T-cell (primary cell): ENCODE results near the gene SORD. TPM values are rescaled to one million over a fixed set of nuclear protein-coding genes. Genes with fewer than 3 reads are reported as not detected.
"Not testable (repeated sequence)": the region's sequence is repeated elsewhere in the genome, so short reads cannot be mapped to it uniquely, and the experiment has no call there.

Experiments used
- ATAC-seq, 4 experiments: fragments of 200-7000 bp in 3 of 4; fragments of 150-1000 bp in 1 of 4; cut with Tn5 transposase; replicated peaks in 1 of 4; 1 replicate in 3 of 4; 2 replicates in 1 of 4; pipeline ENCODE4 v1.10.0; 2021; ENCODE audit warnings: moderate library complexity in 3 of 4, mild to moderate bottlenecking in 2 of 4, moderate number of reproducible peaks in 1 of 4
- CTCF ChIA-PET, 2 donors: fragments of 300-600 bp; sonication (Branson Sonifier 250); formaldehyde crosslinking; loops; one replicate each; lab custom pipeline; 2022; ENCODE audit warnings: antibody characterized with exemption in 2 of 2; lab: Charles Lee
- POLR2A ChIA-PET, 2 donors: fragments of 300-600 bp; sonication (Branson Sonifier 250); formaldehyde crosslinking; loops; one replicate each; lab custom pipeline; 2022; ENCODE audit warnings: antibody characterized with exemption in 2 of 2; lab: Charles Lee
- DNase-seq, 35 experiments: peaks; one replicate each; pipeline versions ENCODE4 v3.0.0 to v3.0.0-alpha.2; 2013 to 2023
- H3K27ac ChIP-seq: one replicate; pipeline ENCODE4 v1.5.1; 2013; ENCODE audit warnings: low read length
- H3K27me3 ChIP-seq, 2 experiments: replicated peaks in 1 of 2; 1 replicate in 1 of 2; 2 replicates in 1 of 2; pipeline versions ENCODE4 v1.6.1 to v1.7.0; 2013; ENCODE audit warnings: low read length in 1 of 2, mixed read lengths in 1 of 2; ENCODE audit not compliant: control insufficient read depth in 2 of 2, insufficient read depth in 2 of 2; ENCODE audit errors: extremely low read depth in 1 of 2
- H3K36me3 ChIP-seq, 2 donors: 1 replicate in 1 of 2; 2 replicates in 1 of 2; pipeline versions ENCODE4 v1.6.1 to v1.7.0; 2013; ENCODE audit warnings: low read length in 1 of 2; ENCODE audit not compliant: control insufficient read depth in 2 of 2, insufficient read depth in 1 of 2; ENCODE audit errors: extremely low read depth in 1 of 2
- H3K4me1 ChIP-seq, 2 experiments: 1 replicate in 1 of 2; 2 replicates in 1 of 2; pipeline versions ENCODE4 v1.6.1 to v1.7.0; 2013; ENCODE audit warnings: low read length in 2 of 2, mixed read lengths in 1 of 2; ENCODE audit not compliant: insufficient read depth in 2 of 2, control insufficient read depth in 1 of 2; ENCODE audit errors: extremely low read depth in 1 of 2
- H3K4me3 ChIP-seq, 2 donors: 1 replicate in 1 of 2; 2 replicates in 1 of 2; pipeline versions ENCODE4 v1.5.1 to v1.7.0; 2013; ENCODE audit warnings: mild to moderate bottlenecking in 2 of 2, low read length in 1 of 2, moderate library complexity in 1 of 2; ENCODE audit not compliant: control insufficient read depth in 1 of 2; ENCODE audit errors: extremely low read depth in 1 of 2
- H3K9me3 ChIP-seq: 2 replicates; pipeline ENCODE4 v1.7.0; 2013
- H3K27ac Mint-ChIP-seq, 2 donors: one replicate each; pipeline ENCODE4 v1.8.0; 2020 to 2021; ENCODE audit warnings: mild to moderate bottlenecking in 2 of 2, mixed read lengths in 2 of 2
- H3K27me3 Mint-ChIP-seq, 2 donors: one replicate each; pipeline ENCODE4 v1.8.0; 2021 to 2022; ENCODE audit warnings: mixed read lengths in 2 of 2
- H3K36me3 Mint-ChIP-seq: one replicate; pipeline ENCODE4 v1.8.0; 2021; ENCODE audit warnings: mixed read lengths
- H3K4me1 Mint-ChIP-seq, 3 donors: one replicate each; pipeline ENCODE4 v1.8.0; 2020 to 2022; ENCODE audit warnings: mixed read lengths in 3 of 3, mild to moderate bottlenecking in 1 of 3
- H3K4me3 Mint-ChIP-seq, 3 donors: one replicate each; pipeline ENCODE4 v1.8.0; 2020 to 2022; ENCODE audit warnings: mild to moderate bottlenecking in 3 of 3, mixed read lengths in 3 of 3, moderate library complexity in 3 of 3
- H3K9me3 Mint-ChIP-seq, 3 donors: one replicate each; pipeline ENCODE4 v1.8.0; 2020 to 2022; ENCODE audit warnings: mixed read lengths in 3 of 3
- WGBS: methylation state at CpG from one replicate; pipeline ENCODE4 v1.1.5; 2013; ENCODE audit warnings: missing lambda C conversion rate; ENCODE audit not compliant: insufficient coverage; 5-methylcytosine and 5-hydroxymethylcytosine counted together
- total RNA-seq, 35 experiments: library from RNA in 6 of 35; stranded (reverse) in 6 of 35; fragments of 120-200 nt in 1 of 35; gene quantifications; one replicate each; pipeline versions ENCODE4 v1.2.1 to v1.2.4 and lab custom pipeline; 2013 to 2026

SORD gene
- total RNA-seq, 5 donors from 2014 or later (not counting 1 experiment from before 2014, with no cell fraction given) = 2.6 to 6.0 (median 5.1) TPM

- CTCF ChIA-PET, H3K9me3 Mint-ChIP-seq, H3K4me3 Mint-ChIP-seq, H3K36me3 ChIP-seq, H3K9me3 ChIP-seq, H3K27ac ChIP-seq, H3K4me1 Mint-ChIP-seq, H3K27ac Mint-ChIP-seq, H3K4me3 ChIP-seq, DNase-seq, ATAC-seq, H3K36me3 Mint-ChIP-seq, POLR2A ChIA-PET, H3K4me1 ChIP-seq: not testable (repeated sequence)
- H3K27me3 Mint-ChIP-seq = peaks cover 13 to 46% of the 10 kb centered on the region in 2 donors
- WGBS = 67% methylated on average over 1 of the region's 9 CpGs
- H3K27me3 ChIP-seq = peaks cover 3 to 42% of the 10 kb centered on the region in 2 experiments
Measured at GRCh38 chr15:45104170-45104569, 81.2 kb downstream of the SORD start.

GRCh38 chr15:45105586-45105985 is 82.6 kb downstream of the SORD start:
- no peaks in the 10 kb centered on the region for H3K9me3 Mint-ChIP-seq
- no peak overlapping the region for H3K27ac ChIP-seq
- H3K4me3 Mint-ChIP-seq = no peak overlapping the region
- H3K27me3 ChIP-seq = peaks cover 7 to 56% of the 10 kb centered on the region in 2 experiments
- no peak for ATAC-seq
- H3K27ac Mint-ChIP-seq = no peak overlapping the region
- H3K9me3 ChIP-seq = no peaks in the 10 kb centered on the region
- 100% methylated on average over 2 of the region's 11 CpGs for WGBS
- no peaks in the 10 kb centered on the region for H3K36me3 ChIP-seq
- CTCF ChIA-PET = no interaction called here
- DNase-seq = no peak
- POLR2A ChIA-PET = no interaction called here
- no peaks in the 10 kb centered on the region for H3K36me3 Mint-ChIP-seq
- peaks cover 1 to 4% (median 4%) of the 10 kb centered on the region in 3 donors for H3K4me1 Mint-ChIP-seq
- no peak overlapping the region for H3K4me3 ChIP-seq
- H3K4me1 ChIP-seq = no peaks in the 10 kb centered on the region
- peaks cover 27 to 60% of the 10 kb centered on the region in 2 donors for H3K27me3 Mint-ChIP-seq

GRCh38 chr15:45106002-45106790 is 83.2 kb downstream of the SORD start:
- H3K27ac ChIP-seq = no peak overlapping the region
- H3K9me3 Mint-ChIP-seq = no peaks in the 10 kb centered on the region
- H3K4me3 ChIP-seq = no peak overlapping the region
- H3K27me3 Mint-ChIP-seq = peaks cover 28 to 62% of the 10 kb centered on the region in 2 donors
- H3K27ac Mint-ChIP-seq = no peak overlapping the region
- H3K4me1 ChIP-seq = no peaks in the 10 kb centered on the region
- no peaks in the 10 kb centered on the region for H3K9me3 ChIP-seq
- H3K36me3 ChIP-seq = no peaks in the 10 kb centered on the region
- no peak overlapping the region for H3K4me3 Mint-ChIP-seq
- ATAC-seq = no peak
- ChIA-PET CTCF (interaction anchor here in 1 of 2 donors (0.6 kb wide), 1 partner anchor 12 kb away, joined by 3 read pairs; no protein-coding TSS in a partner anchor), POLR2A (no interaction called here)
- peaks cover 2 to 4% (median 4%) of the 10 kb centered on the region in 3 donors for H3K4me1 Mint-ChIP-seq
- H3K27me3 ChIP-seq = peaks cover 7 to 58% of the 10 kb centered on the region in 2 experiments
- no peak for DNase-seq
- 64% methylated on average over 12 of the region's 15 CpGs for WGBS
- H3K36me3 Mint-ChIP-seq = no peaks in the 10 kb centered on the region

GRCh38 chr15:45107941-45108630 is 85.1 kb downstream of the SORD start:
- peaks cover 40 to 65% of the 10 kb centered on the region in 2 donors for H3K27me3 Mint-ChIP-seq
- Histone ChIP-seq H3K27ac (no peak overlapping the region), H3K27me3 (peaks cover 11 to 68% of the 10 kb centered on the region in 2 experiments), H3K36me3 (no peaks in the 10 kb centered on the region), H3K4me1 (peaks cover 0 to 13% of the 10 kb centered on the region in 2 experiments), H3K4me3 (no peak overlapping the region), H3K9me3 (no peaks in the 10 kb centered on the region)
- DNase-seq (no peak), ATAC-seq (no peak)
- ChIA-PET POLR2A (no interaction called here), CTCF (interaction anchor here in 1 of 2 donors (0.9 to 1.2 kb wide), 2 partner anchors 10 to 14 kb away, joined by 3 read pairs; no protein-coding TSS in a partner anchor)
- no peaks in the 10 kb centered on the region for H3K36me3 Mint-ChIP-seq
- WGBS = 88% methylated on average over 10 of the region's 10 CpGs
- H3K9me3 Mint-ChIP-seq = no peaks in the 10 kb centered on the region
- no peak overlapping the region for H3K27ac Mint-ChIP-seq
- no peak overlapping the region for H3K4me3 Mint-ChIP-seq
- peaks cover 16 to 18% (median 17%) of the 10 kb centered on the region in 3 donors for H3K4me1 Mint-ChIP-seq

GRCh38 chr15:45110256-45110820 is 87.3 kb downstream of the SORD start:
- ATAC-seq (no peak), DNase-seq (no peak)
- WGBS = 50% methylated on average over 2 of the region's 11 CpGs
- POLR2A ChIA-PET = interaction anchor here in 1 of 2 donors (0.6 kb wide), 1 partner anchor 28 kb away, joined by 5 read pairs; no protein-coding TSS in a partner anchor
- no peaks in the 10 kb centered on the region for H3K36me3 Mint-ChIP-seq
- H3K4me3 ChIP-seq = no peak overlapping the region
- H3K27ac Mint-ChIP-seq = no peak overlapping the region
- no peaks in the 10 kb centered on the region for H3K36me3 ChIP-seq
- CTCF ChIA-PET = interaction anchor here in 1 of 2 donors (1.1 kb wide), 1 partner anchor 8 kb away, joined by 4 read pairs; no protein-coding TSS in a partner anchor
- no peak overlapping the region for H3K27ac ChIP-seq
- H3K4me1 Mint-ChIP-seq = peaks cover 31 to 35% (median 34%) of the 10 kb centered on the region in 3 donors
- peaks cover 0 to 31% of the 10 kb centered on the region in 2 experiments for H3K4me1 ChIP-seq
- H3K9me3 ChIP-seq = no peaks in the 10 kb centered on the region
- H3K4me3 Mint-ChIP-seq = peak overlapping the region in 1 of 3 donors; percentile 20
- H3K27me3 ChIP-seq = peaks cover 20 to 88% of the 10 kb centered on the region in 2 experiments
- H3K9me3 Mint-ChIP-seq = no peaks in the 10 kb centered on the region
- peaks cover 59 to 73% of the 10 kb centered on the region in 2 donors for H3K27me3 Mint-ChIP-seq
